GM18507 (cell line): ENCODE results near the gene KLHDC7B.
A peak's percentile ranks its signal among the peaks of the same experiment; 100 is the strongest.
"Not testable (repeated sequence)": the region's sequence is repeated elsewhere in the genome, so short reads cannot be mapped to it uniquely, and the experiment has no call there.

Source experiments
- DNase-seq: peaks from one replicate; pipeline ENCODE4 v3.0.0; 2011; ENCODE audit warnings: low read depth; ENCODE audit not compliant: insufficient read length; ENCODE audit errors: extremely low spot score
- FAIRE-seq: peaks from 2 replicates; lab custom pipeline; 2011; peaks lifted over from hg19 to GRCh38; lab: Jason Lieb, UNC

The KLHDC7B gene

GRCh38 chr22:50528682-50529415 lies 16.9 kb upstream of the KLHDC7B start:
- DNase-seq (no peak), FAIRE-seq (no peak)

DNA sequence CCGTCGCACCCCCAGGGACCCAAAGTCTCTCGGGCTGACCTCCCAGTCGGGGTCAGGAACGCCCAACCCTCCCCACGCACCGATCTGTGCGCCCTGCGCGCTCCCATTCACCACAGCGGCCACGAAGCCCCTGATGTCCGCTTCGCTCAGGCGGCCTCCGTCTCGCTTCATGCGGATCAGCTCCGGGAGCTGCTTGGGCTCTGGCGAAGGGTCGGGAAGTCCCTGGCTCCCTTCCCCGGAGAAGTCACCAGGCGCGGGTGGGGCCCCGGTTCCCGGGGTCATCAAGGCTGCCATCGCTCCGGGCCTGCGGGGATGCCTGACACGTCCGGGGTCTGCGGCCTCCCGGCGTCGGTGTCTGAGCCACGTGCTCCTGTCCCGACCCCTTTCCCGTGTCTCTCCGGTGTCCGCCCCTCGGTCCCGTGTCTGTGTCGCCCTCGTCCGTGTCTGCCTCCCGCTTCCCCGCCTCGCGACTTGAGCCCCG lies 16.2 kb upstream of the KLHDC7B start:
- FAIRE-seq, result no peak
- no peak for DNase-seq

DNA sequence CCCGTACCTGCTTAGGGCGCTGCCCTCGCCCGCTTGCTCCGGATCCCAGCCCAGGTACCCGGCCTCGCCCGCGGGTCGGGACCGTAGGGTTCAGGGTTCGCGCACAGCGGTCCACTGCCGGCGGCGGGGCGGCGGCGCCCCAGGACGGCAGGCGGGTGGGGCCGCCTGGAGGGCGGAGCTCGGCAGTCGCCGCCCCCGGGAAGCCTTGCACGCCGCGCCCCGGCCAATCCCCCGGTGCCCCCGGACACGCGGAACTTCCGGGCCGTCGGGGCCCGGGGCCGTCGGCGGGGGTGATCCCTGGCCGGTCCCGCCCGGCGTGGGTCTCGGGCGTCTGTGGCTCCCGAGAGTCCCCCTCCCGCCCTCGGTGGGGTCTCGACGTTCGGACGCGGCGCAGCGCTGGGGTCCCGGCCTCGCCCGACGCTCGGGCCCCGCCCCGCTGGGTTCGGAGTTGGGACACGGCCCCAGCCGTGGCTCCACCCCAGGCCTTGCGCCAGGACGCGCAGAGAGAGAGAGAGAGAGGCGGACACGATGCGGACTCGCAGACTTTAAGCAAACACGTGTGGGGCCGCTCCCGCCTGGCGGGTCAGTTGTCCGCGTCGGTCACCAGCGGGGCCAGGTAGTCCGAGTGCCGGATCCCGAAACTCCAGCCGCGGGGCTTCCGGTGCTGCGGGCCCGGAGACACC lies 15.7 kb upstream of the KLHDC7B start, which contains the start of gene TYMP:
TSS of gene TYMP (minus strand) at position 116 of the 683 bp plus-strand sequence. CDS start 303 bp downstream, outside the sequence.
- DNase-seq (no peak), FAIRE-seq (peak; percentile 91)

DNA sequence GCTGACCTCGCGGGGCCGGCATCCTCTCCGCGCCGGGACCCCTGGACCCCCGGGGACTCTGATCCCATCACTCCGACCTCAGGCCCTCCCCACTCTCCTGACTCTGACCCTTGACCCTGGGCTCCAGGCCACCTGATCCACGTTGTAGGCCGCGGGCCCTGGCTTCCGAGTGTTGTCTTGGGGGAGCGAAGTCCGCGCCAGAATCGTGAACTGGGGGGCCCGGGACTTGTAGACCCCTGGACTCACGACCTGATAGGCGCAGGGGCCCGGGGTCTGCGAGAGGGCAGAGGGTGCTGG lies 15.2 kb upstream of the KLHDC7B start:
- DNase-seq (no peak), FAIRE-seq (no peak)

DNA sequence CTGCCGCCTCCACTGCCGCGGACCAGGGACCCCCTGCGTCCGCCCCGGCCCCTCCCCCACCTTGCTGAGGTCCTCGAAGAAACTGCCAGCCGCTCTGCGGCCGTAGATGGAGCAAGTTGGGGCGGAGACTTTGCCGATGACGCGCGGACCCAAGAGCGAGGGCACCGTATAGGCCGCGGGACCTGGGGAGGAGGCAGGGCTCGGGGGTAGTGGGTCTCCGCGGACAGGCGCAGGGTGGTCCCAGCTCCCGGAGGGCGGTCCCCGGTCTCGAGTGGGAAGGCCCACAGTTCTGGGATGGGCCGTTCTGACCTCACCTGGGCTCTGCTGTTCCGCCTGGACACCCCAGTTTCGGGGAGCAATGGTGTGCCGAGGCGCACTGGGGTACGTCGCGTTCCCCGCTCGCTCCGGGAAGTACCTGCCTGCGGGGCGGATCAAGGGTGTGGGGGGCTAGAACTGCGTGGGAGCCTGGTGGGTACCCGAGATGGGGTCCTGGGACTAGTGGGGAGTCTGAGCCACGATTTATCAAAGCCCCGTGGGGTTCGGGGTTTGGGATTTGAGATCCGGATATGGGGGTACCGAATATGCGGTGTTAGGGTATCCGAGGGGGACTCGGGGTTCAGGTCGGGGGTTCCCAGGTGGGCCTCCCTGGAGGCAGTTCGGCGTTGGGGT lies 14.7 kb upstream of the KLHDC7B start:
- FAIRE-seq, result no peak
- no peak for DNase-seq

DNA sequence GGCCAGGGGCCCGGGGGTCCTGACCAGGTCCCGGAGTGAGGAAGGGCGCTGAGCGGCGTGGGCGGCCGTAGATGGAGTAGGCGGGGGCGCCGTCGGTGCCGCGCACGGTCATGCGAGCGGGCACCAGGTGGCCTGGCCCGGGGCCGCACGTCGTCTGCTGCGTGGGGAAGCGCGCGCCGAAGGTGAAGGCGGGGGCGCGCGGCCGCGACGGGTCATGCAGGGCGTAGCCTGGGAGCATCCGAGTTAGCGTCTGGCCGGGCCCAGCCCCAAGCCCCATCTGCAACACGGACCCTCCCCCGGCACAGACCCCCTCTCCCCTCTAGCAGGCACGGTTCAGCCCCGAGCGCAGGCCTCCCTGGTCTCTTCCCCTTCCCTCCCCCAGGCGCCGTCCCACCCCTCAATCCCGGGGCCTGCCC lies 14.1 kb upstream of the KLHDC7B start:
- FAIRE-seq (peak; percentile 77), DNase-seq (no peak)

- FAIRE-seq (peak; percentile 68), DNase-seq (no peak)
These were observed 13.6 kb upstream of the KLHDC7B start for GRCh38 chr22:50531962-50532674.

DNA sequence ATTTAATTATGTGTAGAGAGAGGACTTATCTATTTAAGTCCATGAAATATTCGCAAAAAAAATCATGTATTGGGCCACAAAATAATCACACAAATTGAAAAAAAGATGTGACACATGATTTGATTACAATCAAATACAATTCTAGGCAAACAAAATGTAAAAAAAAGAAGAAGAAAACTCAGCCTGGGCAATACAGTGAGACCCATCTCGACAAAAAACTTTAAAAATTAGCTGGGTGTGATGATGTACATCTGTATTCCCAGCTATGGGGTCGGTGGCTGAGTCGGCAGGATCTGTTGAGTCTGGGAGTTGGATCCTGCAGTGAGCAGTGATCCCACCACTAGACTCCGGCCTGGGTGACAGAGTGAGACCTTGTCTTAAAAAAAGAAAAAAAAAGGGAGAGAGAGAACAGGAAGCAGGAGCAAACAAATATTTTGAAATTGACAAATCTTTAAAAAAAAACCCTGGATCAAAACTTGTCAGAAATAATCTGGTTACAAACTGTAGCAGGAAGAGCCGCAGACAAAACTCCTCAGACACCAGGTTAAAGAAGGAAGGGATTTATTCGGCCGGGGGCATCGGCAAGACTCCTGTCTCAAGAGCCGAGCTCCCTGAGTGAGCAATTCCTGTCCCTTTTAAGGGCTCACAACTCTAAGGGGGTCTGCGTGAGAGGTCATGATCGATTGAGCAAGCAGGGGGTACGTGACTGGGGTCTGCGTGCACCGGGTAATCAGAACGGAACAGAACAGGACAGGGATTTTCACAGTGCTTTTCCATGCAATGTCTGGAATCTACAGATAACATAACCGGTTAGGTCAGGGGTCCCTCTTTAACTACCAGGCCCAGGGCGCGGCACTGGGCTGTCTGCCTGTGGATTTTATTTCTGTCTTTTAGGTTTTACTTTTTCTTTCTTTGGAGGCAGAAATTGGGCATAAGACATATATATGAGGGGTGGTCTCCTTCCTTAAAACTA lies 12.6 kb upstream of the KLHDC7B start:
- DNase-seq, result no peak
- FAIRE-seq, result no peak

DNA sequence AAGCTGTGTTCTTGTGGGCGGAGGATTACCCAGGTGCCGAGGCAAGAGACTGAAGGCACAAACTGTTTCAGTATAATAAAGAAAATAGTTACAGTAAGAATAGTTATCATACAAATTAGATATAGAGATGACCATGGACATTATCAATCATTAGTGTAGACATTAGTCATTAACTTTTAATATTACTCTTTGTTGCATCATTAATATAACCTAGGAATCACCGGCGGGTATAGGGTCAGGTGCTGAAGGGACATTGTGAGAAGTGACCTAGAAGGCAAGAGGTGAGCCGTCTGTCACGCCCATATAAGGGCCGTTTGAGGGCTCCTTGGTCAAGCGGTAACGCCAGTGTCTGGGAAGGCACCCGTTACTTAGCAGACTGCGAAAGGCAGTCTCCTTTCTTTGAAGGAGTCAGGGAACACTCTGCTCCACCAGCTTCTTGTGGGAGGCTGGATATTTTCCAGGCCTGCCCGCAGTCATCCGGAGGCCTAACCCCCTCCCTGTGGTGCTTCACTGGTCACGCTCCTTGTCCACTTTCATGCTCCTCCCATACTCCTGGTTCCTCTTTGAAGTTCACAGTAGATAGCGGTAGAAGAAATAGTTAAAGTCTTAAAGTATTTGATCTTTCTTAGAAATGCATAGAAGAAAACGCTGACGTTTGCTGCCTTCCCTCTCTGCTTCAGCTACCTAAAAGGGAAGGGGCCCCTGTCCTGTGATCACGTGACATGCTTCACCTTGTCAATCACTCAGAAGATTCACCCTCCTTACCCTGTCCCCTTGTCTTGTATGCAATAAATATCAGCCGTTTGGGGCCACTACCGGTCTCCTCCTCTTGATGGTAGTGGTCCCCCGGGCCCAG lies 11.6 kb upstream of the KLHDC7B start:
- not testable (repeated sequence) for DNase-seq
- FAIRE-seq, result peak; percentile 89

DNA sequence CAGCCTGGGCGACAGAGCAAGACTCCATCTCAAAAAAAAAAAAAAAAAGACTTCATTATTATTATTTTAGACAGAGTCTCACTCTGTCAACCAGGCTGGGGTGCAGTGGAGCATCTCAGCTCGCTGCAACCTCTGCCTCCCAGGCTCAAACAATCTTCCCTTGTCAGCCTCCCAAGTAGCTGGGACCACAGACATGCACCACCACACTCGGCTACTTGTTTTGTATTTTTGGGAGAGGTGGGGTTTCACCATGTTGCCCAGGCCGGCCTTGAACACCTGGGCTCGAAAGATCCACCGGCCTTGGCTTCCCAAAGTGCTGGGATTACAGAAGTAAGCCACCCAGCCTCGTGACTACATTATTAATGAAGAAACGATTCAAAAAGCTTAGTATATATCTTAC lies 10.6 kb upstream of the KLHDC7B start:
- FAIRE-seq (peak; percentile 75), DNase-seq (no peak)

DNA sequence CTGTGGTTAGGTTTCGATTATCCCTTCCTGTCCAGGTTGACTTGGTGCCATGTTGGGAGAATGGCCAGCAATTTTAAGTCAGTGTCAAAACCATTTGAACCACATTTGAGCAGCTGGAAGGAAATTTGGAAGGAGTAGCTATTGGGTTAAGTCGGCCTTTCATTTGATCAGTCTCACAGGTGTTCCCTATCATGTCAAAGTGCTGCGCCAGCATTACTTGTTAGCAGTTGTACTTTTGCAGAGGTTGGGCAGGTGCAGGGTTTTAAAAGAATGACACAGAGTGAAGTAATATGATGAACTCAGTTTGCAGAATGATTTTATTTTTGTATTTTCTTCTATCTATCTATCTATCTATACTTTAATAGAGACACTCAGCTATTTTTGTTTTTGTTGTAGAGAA lies 9.5 kb upstream of the KLHDC7B start:
- DNase-seq (no peak), FAIRE-seq (peak; percentile 24)

- DNase-seq, result no peak
These were observed 7.9 kb upstream of the KLHDC7B start for GRCh38 chr22:50537765-50538164.

DNA sequence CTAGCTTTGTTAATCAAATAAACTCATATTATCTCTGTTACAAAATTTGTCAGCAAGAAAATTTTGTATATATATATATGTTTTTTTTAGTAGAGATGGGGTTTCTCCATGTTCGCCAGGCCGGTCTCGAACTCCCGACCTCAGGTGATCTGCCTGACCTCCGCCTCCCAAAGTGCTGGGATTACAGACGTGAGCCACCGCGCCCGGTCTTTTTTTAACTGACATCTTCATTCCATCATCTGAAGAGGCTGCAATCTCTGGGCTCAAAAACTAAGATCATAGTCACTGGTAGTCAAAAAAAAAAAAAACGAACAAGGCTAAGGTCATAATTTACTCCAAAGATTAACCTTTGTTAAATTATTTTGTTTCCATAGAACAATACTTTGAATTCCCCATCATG lies 5.3 kb upstream of the KLHDC7B start:
- DNase-seq, result no peak
- no peak for FAIRE-seq

More at GRCh38 chr22:50537765-50538164, 7.9 kb upstream of the KLHDC7B start:
- peak; percentile 53 for FAIRE-seq

GRCh38 chr22:50541667-50542026 lies 4.1 kb upstream of the KLHDC7B start:
- peak; percentile 96 for FAIRE-seq
- not testable (repeated sequence) for DNase-seq

DNA sequence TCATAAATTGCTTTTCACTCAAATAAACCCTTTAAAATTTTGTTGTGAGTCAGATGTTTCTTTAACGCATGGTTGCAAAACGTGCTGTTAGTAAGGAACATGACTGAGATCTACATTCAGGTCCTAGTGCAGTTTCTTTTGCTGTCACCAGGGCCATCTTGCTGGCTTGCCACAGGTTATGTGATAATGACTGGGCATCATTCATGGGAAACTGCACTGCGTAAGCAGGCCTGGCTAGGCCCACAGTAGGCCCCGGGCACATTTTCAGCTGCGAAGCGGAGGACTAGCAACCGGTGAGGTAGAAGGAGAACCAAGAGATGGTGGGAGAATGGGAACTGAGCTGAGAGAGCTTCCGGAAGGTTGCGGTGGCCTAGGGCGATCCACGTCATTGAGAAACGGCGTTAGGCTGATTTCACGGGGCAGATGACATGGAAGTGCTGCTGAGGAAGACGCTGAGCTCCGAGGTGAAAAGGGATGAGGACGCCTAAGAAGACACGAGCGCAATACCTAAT lies 3.2 kb upstream of the KLHDC7B start:
- peak; percentile 98 for FAIRE-seq
- no peak for DNase-seq

DNA sequence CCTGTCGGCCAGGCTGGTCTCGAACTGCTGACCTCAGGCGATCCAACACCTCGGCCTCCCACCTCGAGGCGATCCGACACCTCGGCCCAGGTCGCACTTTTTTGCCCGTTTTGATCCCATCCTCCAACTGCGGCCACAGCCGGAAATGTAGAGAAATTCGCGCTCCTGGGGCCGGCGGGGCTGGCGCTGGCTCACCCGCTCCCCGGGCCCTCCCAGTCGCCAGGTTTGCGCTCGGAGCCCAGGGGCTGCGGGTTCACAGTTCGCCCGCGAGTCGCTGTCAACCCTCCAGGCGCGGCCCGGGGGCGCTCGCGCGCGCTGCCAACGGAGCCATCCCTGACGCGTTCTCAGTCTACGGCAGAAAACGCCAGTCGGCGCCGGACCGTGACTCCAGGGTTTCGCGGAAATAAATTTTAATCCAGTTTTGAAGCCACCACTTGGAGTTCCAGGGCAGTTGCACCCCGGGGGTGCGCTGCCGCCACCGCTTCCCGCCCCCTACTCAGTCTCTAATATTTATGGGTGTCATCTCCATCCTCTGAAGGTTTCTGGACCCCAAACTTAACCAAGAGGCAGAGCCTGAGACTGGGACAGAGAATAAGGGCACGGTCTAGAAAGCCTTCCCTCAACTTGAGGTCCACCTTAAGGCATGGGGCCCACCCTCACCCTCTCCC lies 1.5 kb upstream of the KLHDC7B start:
- FAIRE-seq (peak; percentile 93), DNase-seq (no peak)

GRCh38 chr22:50544746-50545253 lies 899 bp upstream of the KLHDC7B start:
- FAIRE-seq (peak; percentile 31), DNase-seq (no peak)
